NOMO-1 treated with dmso at 0.1 percent for 144 hours (cell line): Measurements from ENCODE around the gene ERGIC3.
"Not testable (repeated sequence)": the region's sequence is repeated elsewhere in the genome, so short reads cannot be mapped to it uniquely, and the experiment has no call there.

Experiments
- DNase-seq: peaks from one replicate; lab custom pipeline; 2025; ENCODE audit not compliant: unreplicated experiment; lab: John Stamatoyannopoulos, UW

Gene ERGIC3

DNA sequence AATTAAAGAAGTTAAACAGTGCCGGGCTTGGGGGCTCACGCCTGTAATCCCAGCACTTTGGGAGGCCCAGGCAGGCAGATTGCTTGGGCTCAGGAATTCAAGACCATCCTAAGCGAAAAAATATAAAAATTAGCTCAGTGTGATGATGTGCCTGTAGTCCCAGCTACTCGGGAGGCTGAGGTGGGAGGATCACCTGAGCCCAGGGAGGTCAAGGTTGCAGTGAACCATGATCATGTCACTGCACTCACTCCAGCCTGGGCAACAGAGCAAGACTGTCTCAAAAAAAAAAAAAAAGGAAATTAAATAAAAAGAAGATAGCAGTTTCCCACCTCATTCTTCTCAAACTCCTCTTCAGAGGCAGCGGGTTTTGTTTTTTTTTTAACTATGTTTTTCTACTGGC lies 24.1 kb upstream of the ERGIC3 start:
- DNase-seq = not testable (repeated sequence)

GRCh38 chr20:35518955-35519354 lies 22.9 kb upstream of the ERGIC3 start:
- no peak for DNase-seq

DNA sequence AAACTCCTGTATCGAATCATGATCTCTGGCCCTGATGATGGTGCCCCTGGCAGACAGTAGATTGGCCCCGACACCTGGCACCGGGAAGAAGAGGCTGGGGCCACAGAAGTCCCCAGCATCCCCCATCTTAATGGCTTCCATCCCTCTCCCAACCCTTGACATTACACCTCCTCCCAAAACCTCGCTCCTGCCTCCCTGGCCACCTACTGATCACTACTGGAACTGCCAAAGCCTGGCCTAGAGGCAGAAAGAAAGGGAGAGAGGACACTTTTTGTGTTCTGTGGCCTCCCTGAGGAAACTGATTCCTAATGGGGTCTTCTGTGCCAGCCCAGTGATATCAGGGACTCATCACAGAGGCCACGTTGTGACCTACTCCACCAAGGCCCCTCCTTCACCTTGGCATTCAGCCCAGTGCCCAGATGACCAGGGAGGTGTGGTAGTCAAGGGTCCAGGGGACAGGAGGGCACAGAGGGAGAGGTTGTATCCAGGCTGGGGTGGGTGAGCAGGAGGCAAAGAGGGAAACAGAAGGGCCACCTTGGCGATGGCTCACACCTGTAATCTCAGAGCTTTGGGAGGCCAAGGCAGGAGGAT lies 18.5 kb upstream of the ERGIC3 start:
- DNase-seq = no peak

GRCh38 chr20:35525639-35526038 lies 16.2 kb upstream of the ERGIC3 start:
- DNase-seq = no peak

GRCh38 chr20:35527122-35527769 lies 14.6 kb upstream of the ERGIC3 start:
- no peak for DNase-seq

- no peak for DNase-seq
These were observed 12.3 kb upstream of the ERGIC3 start, which contains the start of gene C20orf173 for GRCh38 chr20:35529552-35529951. TSS of gene C20orf173 (minus strand) at chr20:35529652. CDS start at chr20:35529373, 279 bp downstream.

DNA sequence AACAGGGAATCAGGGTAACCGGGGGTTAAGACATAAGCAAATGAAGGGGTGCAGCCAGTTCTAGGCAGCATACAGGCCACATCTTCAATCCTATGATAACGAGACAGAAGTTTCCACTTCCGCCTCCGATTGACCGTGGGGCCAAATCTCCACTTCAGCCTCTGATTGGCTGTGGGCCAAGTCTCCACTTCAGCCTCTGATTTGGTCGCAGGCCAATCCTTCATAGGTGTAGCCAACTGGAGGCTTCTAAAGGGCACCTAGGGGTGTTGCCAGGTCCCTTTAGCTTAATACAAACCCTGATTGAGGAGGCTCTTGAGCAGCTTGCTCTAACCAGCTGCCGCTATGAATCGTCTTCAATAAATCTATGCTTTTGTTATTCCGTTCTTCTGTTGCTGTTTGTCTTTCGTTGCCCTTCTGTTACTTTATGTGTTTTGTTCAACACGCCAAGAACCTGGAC lies 2.1 kb upstream of the ERGIC3 start:
- no peak for DNase-seq

DNA sequence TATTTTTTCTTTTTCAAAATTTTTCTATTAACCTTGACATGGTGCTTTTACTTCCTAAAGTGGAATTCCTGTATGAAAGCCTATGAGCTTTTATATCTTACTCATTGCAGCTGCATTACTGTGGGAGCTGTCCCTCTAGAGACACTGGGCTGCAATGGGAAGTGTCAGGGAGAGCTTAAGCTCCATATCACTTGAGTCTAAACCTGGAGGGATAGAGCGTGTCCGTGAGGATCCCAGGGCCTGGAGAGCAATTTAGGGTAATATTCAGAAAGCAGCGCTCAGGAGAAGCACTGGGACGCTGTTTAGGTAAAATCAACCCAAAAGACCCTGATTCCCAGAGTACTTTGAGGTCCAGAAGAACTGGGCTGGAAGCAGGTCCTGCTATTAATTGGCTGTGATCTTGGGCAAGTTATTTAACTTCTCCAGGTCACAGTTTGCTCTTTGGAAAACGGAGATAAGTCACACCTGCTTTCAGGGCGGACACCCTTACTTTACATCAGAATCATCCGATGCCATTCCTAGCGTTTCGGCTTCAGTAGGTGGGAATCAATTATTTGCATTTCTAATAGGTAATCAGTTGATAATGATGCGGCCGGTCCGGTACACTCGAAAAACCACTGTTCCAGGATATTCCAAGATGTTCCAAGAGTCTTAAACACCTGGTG lies 628 bp upstream of the ERGIC3 start:
- no peak for DNase-seq

- no peak for DNase-seq
These were observed 1.1 kb downstream of the ERGIC3 start for GRCh38 chr20:35542990-35543389.

DNA sequence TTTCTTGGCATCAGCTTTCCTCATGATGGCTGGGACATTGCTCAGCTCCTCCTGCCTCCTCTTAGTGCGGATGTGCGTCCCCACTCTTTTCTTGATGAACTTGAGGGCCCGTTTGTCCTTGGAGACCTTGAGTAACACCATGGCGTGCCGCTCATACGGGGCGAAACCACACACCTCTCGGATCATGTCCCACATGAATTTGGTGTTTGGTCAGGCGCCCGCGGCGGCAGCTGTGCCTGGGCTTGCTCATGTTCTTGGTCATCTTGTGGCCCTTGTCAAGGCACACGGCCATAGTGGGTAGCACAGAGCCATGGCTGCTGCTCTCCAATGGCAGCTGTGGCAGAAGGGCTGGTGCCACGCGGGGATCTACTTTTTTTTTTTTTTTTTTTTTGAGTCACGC lies 2.6 kb downstream of the ERGIC3 start:
- DNase-seq = no peak

- DNase-seq = not testable (repeated sequence)
These were observed 3.1 kb downstream of the ERGIC3 start for GRCh38 chr20:35544941-35545340.

DNA sequence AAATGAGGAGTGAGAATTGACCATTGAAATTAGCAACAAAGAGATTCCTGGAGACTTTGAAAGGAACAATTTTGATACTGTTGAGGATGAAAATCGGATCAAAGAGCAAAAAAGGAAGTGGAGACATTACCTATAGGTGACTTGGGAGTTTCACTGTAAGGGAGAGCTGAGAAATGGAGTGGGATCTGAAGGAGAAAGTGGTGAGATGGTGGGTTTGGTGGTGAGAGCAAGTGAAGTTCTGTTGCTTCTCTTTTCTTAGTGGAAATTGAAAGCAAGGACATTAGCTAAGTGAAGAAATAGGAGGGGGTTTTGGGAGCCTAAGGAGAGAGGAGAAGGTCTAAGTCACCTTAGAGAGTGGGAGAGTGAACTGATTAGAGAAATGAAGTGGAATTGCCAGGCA lies 4.2 kb downstream of the ERGIC3 start:
- no peak for DNase-seq

GRCh38 chr20:35547329-35547728 lies 5.5 kb downstream of the ERGIC3 start:
- no peak for DNase-seq

DNA sequence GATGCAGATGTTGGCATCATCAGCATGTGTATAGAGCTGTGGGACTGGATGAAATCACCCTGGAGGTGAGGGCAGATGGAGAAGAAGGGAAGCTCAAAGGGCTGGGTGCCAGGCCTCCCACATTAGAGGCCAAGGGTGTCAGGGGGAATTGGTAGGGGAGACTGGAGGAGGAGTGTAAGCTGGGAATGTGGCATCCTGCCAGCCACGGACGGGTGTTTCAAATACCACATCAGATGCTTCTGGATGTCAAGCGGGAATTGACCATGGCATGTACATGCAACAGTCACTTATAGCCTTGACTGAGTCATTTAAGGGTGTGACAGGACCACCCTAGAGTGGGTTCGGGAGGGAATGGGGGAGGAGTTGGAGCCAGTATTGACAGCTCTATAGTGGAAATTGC lies 9.6 kb downstream of the ERGIC3 start:
- no peak for DNase-seq

GRCh38 chr20:35552914-35553313 lies 11.0 kb downstream of the ERGIC3 start:
- no peak for DNase-seq

DNA sequence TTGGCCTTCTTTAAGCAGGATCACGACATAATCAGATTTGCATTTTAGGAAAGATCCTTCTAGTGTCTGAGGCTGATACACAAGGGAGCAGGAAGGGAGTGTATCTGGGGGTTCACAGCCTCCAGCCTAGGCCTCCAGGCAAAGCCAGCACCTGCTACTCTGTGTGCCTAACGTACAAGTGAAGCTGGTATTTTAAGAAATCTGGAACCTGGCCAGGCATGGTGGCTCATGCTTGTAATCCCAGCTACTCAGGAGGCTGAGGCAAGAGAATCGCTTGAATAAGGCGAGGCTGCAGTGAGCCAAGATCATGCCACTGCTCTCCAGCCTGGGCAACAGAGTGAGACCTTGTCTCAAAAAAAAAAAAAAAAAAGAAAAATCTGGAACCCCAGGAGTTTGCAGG lies 13.6 kb downstream of the ERGIC3 start:
- DNase-seq = not testable (repeated sequence)

- DNase-seq = no peak
These were observed 14.2 kb downstream of the ERGIC3 start for GRCh38 chr20:35555951-35556645.

- no peak for DNase-seq
These were observed 15.0 kb downstream of the ERGIC3 start for GRCh38 chr20:35556871-35557270.

DNA sequence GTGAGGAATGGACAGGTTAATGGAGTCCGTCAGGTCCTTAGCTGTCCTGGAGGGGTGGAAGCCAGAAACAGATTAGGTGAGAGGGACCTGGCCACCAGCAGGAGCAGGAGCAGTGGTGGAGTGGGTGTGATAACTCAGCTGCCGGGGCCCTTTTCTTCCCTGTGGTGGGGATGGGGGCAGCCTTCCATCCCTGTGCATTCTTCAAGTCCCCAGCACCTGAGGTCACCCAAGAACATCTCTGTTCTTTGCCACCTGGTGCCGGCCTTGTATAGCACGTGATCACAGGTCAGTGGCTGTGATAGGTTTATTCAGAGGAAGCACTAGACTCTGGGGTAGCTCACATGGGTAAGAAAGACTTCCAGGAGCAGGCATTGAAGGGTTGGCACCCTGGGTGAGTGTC lies 16.6 kb downstream of the ERGIC3 start:
- no peak for DNase-seq

DNA sequence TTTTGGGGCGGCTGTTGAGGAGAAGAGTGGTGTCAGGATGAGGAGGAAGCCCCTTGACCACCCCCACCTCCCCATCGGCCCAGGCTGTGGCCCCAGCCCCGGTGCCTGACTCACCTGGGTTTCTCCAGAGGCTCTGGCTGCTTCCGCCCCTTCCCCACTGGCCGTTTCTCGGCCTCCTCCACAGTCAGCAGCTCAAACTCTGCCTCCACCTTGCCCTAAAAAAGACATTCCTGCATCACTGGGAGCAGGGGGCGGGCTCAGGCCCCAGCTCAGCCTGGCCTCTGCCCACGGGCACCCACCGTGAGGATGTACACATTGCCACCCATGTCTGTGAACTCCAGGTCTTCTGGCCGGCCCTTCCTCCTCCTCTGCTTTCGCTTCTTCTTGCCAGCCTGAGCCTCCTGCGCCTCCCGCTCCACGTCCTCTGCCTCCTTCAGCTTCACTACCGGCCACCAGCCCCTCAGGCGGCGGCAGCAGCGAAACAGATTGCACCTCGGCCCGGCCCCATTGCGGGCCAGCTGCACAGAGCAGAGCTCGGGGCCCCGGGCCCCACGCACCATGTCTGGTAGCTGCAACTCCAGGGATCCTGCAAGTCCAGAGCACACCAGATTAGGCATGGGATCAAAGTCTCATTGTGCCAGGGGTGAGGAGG lies 17.3 kb downstream of the ERGIC3 start:
- no peak for DNase-seq

DNA sequence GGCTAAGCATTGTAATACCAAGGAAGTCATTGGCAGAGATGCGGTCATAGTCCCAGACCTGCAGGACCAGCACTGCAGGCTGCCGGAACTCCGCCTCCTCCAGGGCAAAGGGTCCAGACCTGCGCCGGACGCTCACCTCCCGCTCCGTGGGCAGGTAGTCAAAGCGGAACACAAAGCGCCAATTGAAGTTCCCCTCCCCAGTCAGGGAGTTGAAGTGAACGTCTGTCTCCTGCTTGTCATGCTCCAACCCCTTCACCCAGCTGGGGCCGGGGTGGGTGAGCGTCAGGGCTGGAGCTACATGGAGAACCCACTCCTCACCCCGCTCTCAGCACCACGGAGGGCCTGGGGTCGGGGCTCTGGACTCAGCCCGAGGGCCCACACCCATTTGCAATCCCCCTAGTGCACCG lies 18.2 kb downstream of the ERGIC3 start:
- no peak for DNase-seq
